GM10266 (cell line): ENCODE data around the gene PPP3R2.
"Not testable (repeated sequence)": the region's sequence is repeated elsewhere in the genome, so short reads cannot be mapped to it uniquely, and the experiment has no call there.

Source experiments
- DNase-seq: peaks from one replicate; pipeline ENCODE4 v3.0.0; 2012; ENCODE audit errors: extremely low spot score
- TF ChIP-seq, protein P1 (sequence below): IDR thresholded peaks from 2 replicates; pipeline ENCODE4 v1.5.1; 2012; ENCODE audit warnings: mild to moderate bottlenecking, low read depth; ENCODE audit not compliant: control insufficient read depth, insufficient read depth; ENCODE audit errors: missing control alignments

Gene PPP3R2

DNA sequence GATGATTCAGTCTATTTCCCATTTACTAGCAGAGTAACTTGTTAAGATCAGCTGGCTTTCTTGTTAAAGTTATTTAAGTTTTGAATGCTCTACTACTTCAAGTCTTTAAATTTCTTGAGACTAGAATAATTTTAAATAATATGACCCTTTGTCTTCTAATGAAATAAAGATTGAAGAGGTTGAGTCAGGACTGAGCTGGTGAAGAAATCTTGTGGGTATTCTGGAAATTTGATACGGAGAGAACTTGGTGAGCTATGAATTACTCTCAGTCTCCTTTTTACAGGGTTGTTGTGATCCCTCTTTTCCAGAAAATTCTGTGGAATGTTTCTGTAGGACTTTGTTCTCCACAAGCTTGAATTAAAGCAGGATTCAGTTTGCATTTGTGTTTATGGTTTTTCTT is 31.8 kb downstream of the PPP3R2 start:
- TF ChIP-seq, protein P1, sequence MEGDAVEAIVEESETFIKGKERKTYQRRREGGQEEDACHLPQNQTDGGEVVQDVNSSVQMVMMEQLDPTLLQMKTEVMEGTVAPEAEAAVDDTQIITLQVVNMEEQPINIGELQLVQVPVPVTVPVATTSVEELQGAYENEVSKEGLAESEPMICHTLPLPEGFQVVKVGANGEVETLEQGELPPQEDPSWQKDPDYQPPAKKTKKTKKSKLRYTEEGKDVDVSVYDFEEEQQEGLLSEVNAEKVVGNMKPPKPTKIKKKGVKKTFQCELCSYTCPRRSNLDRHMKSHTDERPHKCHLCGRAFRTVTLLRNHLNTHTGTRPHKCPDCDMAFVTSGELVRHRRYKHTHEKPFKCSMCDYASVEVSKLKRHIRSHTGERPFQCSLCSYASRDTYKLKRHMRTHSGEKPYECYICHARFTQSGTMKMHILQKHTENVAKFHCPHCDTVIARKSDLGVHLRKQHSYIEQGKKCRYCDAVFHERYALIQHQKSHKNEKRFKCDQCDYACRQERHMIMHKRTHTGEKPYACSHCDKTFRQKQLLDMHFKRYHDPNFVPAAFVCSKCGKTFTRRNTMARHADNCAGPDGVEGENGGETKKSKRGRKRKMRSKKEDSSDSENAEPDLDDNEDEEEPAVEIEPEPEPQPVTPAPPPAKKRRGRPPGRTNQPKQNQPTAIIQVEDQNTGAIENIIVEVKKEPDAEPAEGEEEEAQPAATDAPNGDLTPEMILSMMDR: no peak
- no peak for DNase-seq

DNA sequence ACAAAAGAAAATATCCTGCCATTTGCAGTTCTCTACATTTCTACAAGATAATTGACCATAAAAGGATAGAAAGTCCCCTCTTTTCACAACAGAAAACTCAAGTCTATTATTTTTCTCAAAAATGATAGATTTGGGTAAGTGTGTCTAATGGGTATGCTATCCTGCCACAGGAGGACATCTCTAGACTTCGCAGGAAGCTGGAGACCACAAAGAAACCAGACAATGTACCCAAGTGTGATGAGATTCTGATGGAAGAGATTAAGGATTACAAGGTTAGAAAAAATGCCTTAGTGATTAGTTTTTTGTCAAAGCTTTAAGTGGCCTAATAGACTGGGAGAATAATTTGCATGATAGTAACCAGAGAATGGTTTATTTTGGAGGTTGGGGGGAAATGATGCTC is 33.0 kb downstream of the PPP3R2 start:
- TF ChIP-seq, protein P1: no peak
- DNase-seq: no peak

DNA sequence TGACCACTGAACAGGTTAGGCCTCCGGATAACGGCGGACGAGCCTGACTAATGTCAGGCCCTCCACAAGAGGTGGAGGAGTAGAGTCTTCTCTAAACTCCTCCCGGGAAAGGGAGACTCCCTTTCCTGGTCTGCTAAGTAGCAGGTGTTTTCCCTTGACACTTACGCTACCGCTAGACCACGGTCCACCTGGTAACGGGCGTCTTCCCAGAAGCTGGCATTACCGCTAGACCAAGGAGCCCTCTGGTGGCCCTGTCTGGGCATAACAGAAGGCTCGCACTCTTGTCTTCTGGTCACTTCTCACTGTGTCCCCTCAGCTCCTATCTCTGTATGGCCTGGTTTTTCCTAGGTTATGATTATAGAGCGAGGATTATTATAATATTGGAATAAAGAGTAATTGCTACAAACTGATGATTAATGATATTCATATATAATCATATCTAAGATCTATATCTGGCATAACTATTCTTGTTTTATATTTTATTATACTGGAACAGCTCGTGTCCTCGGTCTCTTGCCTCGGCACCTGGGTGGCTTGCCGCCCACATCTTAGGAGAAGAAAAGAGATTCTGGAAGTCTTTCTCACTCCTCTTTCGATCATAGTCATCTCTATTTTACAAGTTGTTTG is 45.2 kb downstream of the PPP3R2 start:
- DNase-seq: not testable (repeated sequence)

DNA sequence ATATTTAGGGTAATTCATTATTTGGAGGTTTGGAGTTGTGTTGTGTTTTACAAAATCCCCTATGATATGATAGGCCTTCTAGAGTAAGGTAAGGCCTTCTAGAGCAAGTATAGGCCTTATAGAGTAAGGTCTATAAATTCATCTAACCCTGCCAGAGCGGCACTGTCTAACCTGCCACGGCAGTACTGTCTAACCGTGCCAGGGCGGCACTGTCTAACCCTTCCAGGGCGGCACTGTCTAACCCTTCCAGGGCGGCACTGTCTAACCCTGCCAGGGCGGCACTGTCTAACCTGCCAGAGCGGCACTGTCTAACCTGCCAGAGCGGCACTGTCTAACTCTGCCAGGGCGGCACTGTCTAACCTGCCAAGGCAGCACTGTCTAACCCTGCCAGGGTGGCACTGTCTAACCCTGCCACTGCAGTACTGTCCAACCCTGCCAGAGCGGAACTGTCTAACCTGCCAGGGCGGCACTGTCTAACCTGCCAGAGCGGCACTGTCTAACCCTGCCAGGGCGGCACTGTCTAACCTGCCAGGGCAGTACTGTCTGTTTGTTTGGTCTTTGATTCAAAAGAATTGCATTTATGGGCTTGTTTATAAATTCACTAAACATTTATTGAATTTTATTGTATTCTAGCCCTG is 51.6 kb downstream of the PPP3R2 start:
- TF ChIP-seq, protein P1: no peak
- no peak for DNase-seq
